HEK293T (cell line): ENCODE data around the gene PRPF6.

Experiments
- CTCF ChIA-PET: fragments of 350-600 bp; formaldehyde crosslinking; extraction: SDS; loops from one replicate; lab custom pipeline; 2021; ENCODE audit warnings: antibody characterized with exemption, inconsistent platforms; lab: Yijun Ruan, JAX
- POLR2A ChIA-PET: fragments of 350-600 bp; formaldehyde crosslinking; extraction: SDS; loops from one replicate; lab custom pipeline; 2020; ENCODE audit warnings: antibody characterized with exemption, inconsistent platforms; lab: Yijun Ruan, JAX
- DNase-seq: peaks from one replicate; pipeline ENCODE4 v3.0.0; 2012; ENCODE audit warnings: mixed read lengths; ENCODE audit errors: extremely low spot score
- ARNT ChIP-seq: fragments of 450-650 bp; IDR thresholded peaks from 2 replicates; pipeline ENCODE4 v1.6.1; 2017; ENCODE audit warnings: mild to moderate bottlenecking
- BHLHE40 ChIP-seq: fragments of 450-650 bp; IDR thresholded peaks from 2 replicates; pipeline ENCODE4 v1.6.1; 2016; ENCODE audit warnings: mild to moderate bottlenecking, moderate library complexity, borderline replicate concordance
- CTBP1 ChIP-seq: fragments of 450-650 bp; IDR thresholded peaks from 2 replicates; pipeline ENCODE4 v1.6.1; 2016; ENCODE audit warnings: borderline replicate concordance
- ELF4 ChIP-seq: fragments of 450-650 bp; IDR thresholded peaks from 2 replicates; pipeline ENCODE4 v1.6.1; 2017; ENCODE audit warnings: antibody characterized with exemption
- FOXA1 ChIP-seq: fragments of 450-650 bp; IDR thresholded peaks from 2 replicates; pipeline ENCODE4 v1.6.1; 2016; ENCODE audit warnings: mild to moderate bottlenecking
- FOXK2 ChIP-seq: fragments of 450-650 bp; IDR thresholded peaks from 2 replicates; pipeline ENCODE4 v1.6.1; 2016; ENCODE audit warnings: mild to moderate bottlenecking
- FOXM1 ChIP-seq: fragments of 450-650 bp; IDR thresholded peaks from 2 replicates; pipeline ENCODE4 v1.6.1; 2017; ENCODE audit warnings: mild to moderate bottlenecking, borderline replicate concordance
- HDGF ChIP-seq: fragments of 450-650 bp; IDR thresholded peaks from 2 replicates; pipeline ENCODE4 v1.6.1; 2017; ENCODE audit warnings: antibody characterized with exemption, borderline replicate concordance
- L3MBTL2 ChIP-seq: fragments of 450-650 bp; conservative IDR thresholded peaks from 2 replicates; pipeline ENCODE4 v1.6.1; 2016; ENCODE audit warnings: mild to moderate bottlenecking
- LEF1 ChIP-seq: fragments of 450-650 bp; IDR thresholded peaks from 2 replicates; pipeline ENCODE4 v1.6.1; 2017; ENCODE audit warnings: mild to moderate bottlenecking, borderline replicate concordance
- NFRKB ChIP-seq: fragments of 450-650 bp; IDR thresholded peaks from 2 replicates; pipeline ENCODE4 v1.6.1; 2016; ENCODE audit warnings: mild to moderate bottlenecking, moderate library complexity
- SP1 ChIP-seq: fragments of 450-650 bp; IDR thresholded peaks from 2 replicates; pipeline ENCODE4 v1.6.1; 2017
- SUZ12 ChIP-seq: fragments of 450-650 bp; IDR thresholded peaks from 2 replicates; pipeline ENCODE4 v1.6.1; 2016; ENCODE audit warnings: mild to moderate bottlenecking
- TARDBP ChIP-seq: fragments of 450-650 bp; IDR thresholded peaks from 2 replicates; pipeline ENCODE4 v1.6.1; 2016
- ZNF384 ChIP-seq: fragments of 450-650 bp; IDR thresholded peaks from 2 replicates; pipeline ENCODE4 v1.6.1; 2016
- TF ChIP-seq, protein P1 (sequence below): fragments of 450-650 bp; IDR thresholded peaks from 2 replicates; pipeline ENCODE4 v1.6.1; 2016

The PRPF6 gene

GRCh38 chr20:63961664-63962425 is 19.1 kb upstream of the PRPF6 start:
- ChIA-PET POLR2A (no interaction called here), CTCF (no interaction called here)
- no peak for DNase-seq
- TF ChIP-seq CTBP1 (no peak), ARNT (no peak), ELF4 (no peak), FOXA1 (no peak), LEF1 (no peak), FOXK2 (no peak), BHLHE40 (no peak), HDGF (no peak), FOXM1 (no peak), NFRKB (no peak), TARDBP (no peak), SUZ12 (no peak)
- TF ChIP-seq, protein P1, sequence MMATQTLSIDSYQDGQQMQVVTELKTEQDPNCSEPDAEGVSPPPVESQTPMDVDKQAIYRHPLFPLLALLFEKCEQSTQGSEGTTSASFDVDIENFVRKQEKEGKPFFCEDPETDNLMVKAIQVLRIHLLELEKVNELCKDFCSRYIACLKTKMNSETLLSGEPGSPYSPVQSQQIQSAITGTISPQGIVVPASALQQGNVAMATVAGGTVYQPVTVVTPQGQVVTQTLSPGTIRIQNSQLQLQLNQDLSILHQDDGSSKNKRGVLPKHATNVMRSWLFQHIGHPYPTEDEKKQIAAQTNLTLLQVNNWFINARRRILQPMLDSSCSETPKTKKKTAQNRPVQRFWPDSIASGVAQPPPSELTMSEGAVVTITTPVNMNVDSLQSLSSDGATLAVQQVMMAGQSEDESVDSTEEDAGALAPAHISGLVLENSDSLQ = no peak

GRCh38 chr20:63962426-63963347 is 18.2 kb upstream of the PRPF6 start:
- POLR2A ChIA-PET = no interaction called here
- TF ChIP-seq FOXA1 = no peak
- no peak for TF ChIP-seq ZNF384
- no peak for TF ChIP-seq LEF1
- no peak for TF ChIP-seq FOXM1
- no peak for TF ChIP-seq L3MBTL2
- TF ChIP-seq HDGF = no peak
- no peak for TF ChIP-seq ELF4
- TF ChIP-seq TARDBP = no peak
- TF ChIP-seq SUZ12 = no peak
- no peak for TF ChIP-seq ARNT
- no peak for TF ChIP-seq CTBP1
- TF ChIP-seq FOXK2 = no peak
- CTCF ChIA-PET = no interaction called here
- no peak for DNase-seq

DNA sequence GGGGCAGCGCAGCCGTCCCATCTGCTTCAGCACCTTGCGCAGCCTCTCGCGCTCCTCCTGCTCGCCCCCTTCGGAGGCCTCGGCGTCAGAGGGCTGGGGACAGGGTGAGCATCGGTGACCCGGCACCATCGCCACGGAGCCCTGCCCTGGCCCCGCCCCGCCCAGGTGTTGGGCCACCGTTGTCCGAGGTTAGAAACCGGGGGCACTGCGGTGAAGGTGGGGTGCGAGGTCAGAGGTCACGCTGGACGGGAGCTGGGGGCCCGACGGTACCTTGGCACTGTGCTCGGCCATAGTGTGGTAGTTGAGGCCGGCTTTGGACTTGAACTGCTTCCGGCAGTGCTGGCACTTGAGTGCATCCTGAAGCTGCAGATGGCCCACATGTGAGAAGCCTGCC is 17.6 kb upstream of the PRPF6 start:
- no peak for DNase-seq
- TF ChIP-seq ZNF384 (no peak), SUZ12 (no peak), HDGF (no peak), TARDBP (no peak), CTBP1 (no peak)
- POLR2A ChIA-PET = interaction anchor here (1.1 kb wide), 1 partner anchor 17 kb away, joined by 3 read pairs; the partner anchor contains the start of gene PRPF6
- CTCF ChIA-PET = no interaction called here

DNA sequence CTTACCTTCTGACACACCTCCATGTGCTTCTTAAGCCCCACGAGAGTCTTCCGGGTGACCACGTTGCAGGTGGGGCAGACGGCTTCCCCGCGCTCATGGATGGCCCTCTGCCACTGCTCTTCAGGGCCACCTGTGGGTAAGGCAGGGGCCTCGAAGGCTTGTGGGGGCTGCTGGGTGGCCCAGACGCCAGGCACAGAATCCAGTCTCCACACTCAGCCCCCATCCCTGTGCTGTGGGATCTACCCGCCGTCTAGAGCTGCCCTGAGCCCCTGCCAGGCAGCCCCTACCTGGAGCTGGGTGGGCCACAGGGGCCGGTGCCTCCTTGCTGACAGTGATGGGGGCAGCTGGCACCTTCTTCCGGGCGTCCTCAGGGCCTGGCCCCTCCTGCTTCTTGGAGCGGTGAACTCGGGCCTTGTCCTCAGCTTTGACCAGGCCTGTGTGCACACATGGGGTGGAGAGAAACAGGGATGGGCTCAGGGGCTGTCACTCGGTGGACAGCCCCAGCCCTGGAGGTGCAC is 17.1 kb upstream of the PRPF6 start:
- DNase-seq = no peak
- ChIA-PET POLR2A (interaction anchor here (1.1 kb wide), 1 partner anchor 17 kb away, joined by 3 read pairs; the partner anchor contains the start of gene PRPF6), CTCF (no interaction called here)
- no peak for TF ChIP-seq CTBP1

DNA sequence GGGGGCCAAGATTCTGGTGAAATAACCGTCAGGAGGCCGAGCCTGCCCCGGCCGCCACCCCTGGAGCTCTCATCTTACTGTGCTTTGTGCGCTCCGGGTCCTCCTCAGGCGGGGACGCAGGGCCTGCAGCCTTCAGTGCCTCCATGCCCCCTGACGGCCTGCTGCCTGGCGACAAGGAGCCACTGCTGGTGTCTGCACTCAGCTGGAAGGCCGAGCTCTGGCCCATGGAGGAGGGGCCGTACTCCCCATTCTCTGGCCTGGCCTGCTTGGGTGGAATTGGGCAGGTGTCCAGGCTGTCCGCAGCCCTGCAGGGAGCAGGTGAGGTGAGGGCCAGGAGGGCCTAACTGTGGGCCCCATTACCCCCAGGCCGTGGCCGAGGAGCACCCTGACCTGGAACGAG is 16.5 kb upstream of the PRPF6 start:
- POLR2A ChIA-PET = interaction anchor here (1.1 kb wide), 1 partner anchor 16 kb away, joined by 3 read pairs; the partner anchor contains the start of gene PRPF6
- TF ChIP-seq FOXA1 (no peak), FOXM1 (no peak), HDGF (no peak), SUZ12 (no peak), SP1 (no peak), BHLHE40 (no peak), TARDBP (no peak), LEF1 (no peak), ZNF384 (no peak), ELF4 (no peak), FOXK2 (no peak), NFRKB (no peak)
- no peak for DNase-seq
- CTCF ChIA-PET = no interaction called here

- CTCF ChIA-PET = interaction anchor here (0.7 kb wide), 1 partner anchor 325 kb away, joined by 3 read pairs; no protein-coding TSS in a partner anchor
- TF ChIP-seq L3MBTL2 (no peak), FOXM1 (no peak), SP1 (no peak), CTBP1 (no peak), FOXA1 (no peak), HDGF (no peak), NFRKB (no peak), FOXK2 (no peak), TARDBP (no peak)
- TF ChIP-seq, protein P1 = no peak
- DNase-seq = no peak
- POLR2A ChIA-PET = interaction anchor here (3.2 kb wide), 1 partner anchor 9 kb away, joined by 27 read pairs; the partner anchor contains the start of gene UCKL1
These were observed 14.6 kb upstream of the PRPF6 start for GRCh38 chr20:63966172-63966943.
